HS-27A (cell line): ENCODE data around the gene DPYSL4.

Source experiments
- DNase-seq: peaks from one replicate; pipeline ENCODE4 v3.0.0-alpha.2; 2012; ENCODE audit warnings: low read depth, missing footprints

DPYSL4 gene

DNA sequence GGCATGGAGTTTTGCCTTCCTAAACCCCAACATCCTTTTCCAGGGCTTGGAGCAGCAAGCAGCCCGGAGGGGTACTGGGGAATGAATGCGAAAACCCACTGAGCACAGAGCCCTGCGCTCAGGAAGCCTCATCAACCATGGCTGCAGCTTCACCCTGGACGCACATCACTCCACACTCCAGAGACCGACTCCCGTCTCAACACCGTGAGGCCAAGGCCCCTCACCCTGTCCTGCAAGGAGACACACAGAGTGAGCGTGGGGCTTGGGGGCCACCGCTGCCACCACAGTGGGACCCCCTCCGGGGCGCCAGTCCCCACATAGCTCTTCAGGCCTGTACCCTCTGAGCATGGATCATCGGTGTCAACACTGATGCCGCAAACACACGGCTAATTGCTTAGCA, 41.9 kb downstream of the DPYSL4 start:
- no peak for DNase-seq

DNA sequence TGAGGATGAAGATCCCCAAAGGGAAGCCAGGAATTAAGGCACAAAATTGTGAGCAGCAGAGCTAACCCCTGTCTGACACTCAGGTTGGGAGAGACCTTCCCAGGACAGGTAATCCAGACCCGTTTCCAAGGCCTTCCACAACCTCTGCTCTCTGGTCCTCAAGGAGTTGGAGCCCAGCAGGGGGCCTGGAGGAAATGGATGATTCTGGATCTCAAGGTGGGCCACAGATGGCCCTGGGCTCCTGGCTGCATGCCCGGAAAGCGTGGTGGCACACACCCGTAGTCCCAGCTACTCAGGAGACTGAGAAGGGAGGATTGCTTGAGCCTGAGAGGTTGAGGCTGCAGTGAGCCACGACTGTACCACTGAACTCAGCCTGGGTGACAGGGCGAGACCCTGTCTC, 42.3 kb downstream of the DPYSL4 start:
- no peak for DNase-seq

DNA sequence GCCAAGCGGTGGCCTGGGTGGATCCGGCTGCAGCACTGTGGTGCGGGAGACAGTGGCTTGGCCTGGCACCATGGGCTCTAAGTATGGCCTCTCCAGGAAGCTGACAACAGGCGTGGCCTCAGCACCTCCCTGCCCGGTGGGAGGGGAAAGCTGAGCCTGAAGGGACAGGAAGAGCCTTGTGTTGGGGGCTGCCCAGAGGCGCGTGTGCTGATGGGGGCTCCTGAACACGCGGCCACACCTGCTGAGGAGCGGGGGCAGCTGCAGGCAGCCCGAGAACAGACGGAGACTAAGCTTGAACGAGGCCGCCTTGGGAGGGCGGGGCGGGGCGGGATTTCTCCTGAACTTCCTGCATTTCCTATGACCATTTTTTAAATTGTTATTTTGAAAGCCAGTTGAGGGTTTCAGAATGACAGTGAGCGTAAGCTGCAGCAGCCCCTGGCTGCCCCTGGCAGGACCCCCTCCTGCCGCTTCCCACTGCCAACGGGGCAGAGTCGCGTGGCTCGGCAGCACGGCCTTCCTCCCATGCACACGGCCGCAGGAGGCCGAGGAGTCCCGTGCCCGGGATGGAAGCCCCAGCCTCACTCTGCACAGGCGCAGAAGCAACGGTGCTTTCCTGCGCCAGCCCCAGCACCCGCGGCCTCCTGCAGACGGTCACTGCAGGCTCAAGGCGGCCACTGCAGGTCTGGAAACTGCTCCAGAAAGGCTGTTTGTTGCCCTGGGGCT, 43.2 kb downstream of the DPYSL4 start:
- DNase-seq = no peak

DNA sequence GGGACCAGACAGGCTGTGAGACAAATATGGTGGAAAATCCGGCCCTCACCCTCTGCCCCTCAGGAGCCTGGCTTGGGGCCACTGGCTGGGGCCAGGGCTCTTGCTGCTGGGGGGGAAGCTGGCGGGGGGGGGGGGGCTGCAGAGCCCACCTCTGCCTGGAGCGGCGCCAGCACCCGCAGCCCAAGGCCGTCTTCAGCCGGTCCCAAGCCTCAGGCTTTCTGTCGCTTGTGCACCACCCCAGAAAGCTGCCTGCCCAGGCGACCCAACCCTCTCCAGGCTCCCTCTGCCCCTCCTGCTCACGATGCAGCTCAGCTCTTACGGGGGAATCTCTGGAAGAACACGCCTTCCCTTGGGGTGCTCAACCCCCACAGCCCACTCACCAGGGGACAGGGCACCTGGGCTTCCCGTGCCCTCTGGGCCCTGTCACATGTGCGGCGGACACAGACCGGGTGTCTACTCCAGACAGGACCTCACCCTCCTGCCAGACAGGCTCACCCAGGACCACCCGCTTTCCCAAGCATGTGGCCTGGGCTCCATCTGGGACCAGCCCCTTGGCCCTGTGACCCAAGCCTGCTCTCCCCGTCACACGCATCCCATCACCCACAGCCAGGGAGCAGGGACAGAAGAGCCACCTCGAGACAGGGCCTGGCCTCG, 43.9 kb downstream of the DPYSL4 start:
- DNase-seq = no peak

DNA sequence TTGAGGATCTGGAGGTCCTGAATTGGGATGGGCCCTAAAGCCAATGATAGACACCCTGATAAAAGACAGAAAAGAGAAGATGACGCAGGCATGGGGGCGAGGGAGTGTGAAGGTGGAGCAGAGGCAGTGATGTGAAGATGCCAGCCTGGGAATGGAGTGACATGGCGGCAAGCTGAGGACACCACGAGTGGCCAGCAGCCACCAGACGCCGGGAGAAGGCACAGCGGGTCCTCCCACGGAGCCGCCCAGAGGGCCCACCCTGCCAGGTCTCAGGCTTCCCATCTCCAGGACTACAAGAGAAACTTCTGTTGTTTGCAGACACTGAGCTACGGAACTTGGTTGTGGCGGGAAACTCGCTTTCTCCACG, 44.9 kb downstream of the DPYSL4 start:
- DNase-seq = no peak

DNA sequence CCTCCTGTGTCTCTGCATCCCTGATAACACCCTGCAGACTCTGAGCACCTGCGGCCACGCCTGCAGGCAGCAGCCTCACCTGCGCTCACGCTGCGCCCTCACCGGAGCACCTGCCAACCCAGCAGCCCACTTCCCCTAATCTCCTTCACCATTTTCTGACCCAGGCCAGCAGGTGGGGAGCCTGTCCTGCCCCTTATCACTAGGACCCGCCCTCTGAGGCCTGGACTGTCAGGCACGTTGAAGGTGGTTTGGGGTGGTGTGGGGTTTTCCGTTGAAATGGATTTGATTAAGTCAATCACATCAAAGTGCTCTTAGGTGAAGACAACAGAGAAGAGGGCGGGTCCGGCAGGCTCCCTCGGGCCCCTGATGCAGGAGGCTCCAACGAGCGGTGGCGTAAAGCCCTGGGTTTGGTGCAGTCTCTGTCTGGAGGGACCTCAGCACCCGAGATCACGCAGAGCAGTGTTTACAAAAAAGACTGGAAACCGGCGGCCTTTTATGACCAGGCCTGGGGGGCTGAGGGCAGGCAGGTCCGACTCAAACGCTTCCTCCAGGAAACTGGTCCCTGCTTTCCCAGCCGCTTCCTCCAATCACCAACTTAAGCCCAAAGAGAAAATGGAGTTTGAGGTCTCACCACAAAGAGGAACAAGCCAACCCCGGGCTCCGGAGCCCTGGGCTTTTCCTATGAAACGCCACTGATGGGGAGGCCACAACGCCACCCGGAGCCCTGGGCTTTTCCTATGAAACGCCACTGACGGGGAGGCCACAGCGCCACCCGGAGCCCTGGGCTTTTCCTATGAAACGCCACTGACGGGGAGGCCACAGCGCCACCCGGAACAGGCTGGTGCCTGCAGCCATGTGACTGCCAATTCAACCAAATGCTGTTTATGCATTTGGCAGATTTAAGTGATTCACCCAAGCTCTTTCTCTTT, 45.5 kb downstream of the DPYSL4 start:
- DNase-seq = no peak

DNA sequence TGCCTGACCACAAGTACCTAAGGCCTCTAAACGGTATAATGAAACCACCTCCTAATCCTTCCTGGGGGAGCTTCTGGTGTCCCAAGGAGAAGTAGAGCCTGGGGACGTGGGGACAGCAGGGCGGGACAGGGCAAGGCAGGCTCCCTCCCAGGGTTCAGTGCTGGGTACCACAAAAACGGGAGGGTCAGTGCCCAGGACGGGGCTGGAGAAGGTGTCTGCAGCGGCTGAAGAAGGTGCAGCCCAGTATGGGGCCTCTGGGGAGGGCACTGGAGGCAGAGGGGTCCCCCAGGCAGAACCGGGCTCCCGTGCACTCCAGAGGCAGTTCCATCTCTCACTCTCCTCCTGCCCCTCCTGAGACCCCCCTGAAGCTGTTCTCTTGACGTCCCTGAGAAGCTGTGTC, 46.2 kb downstream of the DPYSL4 start:
- no peak for DNase-seq

DNA sequence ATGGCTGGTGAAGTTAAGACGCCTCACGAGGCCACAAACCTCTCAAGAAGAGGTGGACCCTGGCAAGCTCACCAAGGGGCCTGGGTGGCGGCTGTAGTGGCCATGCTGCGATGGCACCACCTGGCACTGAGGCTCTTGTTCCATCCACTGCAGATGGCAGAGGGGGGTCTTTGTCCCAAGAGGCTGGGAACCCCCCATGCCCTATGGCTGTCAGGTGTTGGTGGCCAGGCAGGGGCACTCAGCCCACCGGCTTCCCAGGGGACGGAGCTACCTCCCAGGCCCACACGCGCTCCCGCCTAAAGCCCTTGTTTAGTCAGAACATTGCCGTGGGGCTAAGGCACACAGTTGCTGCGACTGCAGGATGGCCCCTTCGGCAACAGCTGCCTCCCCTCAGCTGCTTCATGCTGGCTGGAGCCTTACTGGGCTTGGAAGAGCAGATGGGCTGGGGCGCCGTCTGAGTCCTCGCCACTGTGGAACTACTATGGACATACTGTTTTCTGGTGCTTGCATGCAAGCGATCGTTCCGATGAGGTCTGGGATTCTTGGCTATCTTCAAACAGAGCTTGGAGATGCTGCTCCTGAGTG, 46.8 kb downstream of the DPYSL4 start:
- no peak for DNase-seq

DNA sequence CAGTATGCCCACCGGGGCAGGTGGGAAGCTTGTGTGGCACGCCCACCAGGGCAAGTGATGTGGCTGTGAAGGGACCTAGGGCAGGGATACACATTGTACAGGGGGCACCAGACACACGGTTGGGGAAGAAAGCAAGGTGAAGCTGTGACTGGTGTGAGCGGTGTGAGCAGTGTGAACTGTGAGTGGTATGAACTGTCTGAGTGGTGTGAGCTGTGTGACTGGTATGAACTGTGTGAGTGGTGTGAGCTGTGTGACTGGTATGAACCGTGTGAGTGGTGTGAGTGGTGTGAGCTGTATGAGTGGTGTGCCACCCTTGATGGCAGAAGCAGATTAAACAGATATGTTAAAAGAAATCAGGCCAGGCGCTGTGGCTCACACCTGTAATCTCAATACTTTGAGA, 48.1 kb downstream of the DPYSL4 start:
- DNase-seq = no peak

DNA sequence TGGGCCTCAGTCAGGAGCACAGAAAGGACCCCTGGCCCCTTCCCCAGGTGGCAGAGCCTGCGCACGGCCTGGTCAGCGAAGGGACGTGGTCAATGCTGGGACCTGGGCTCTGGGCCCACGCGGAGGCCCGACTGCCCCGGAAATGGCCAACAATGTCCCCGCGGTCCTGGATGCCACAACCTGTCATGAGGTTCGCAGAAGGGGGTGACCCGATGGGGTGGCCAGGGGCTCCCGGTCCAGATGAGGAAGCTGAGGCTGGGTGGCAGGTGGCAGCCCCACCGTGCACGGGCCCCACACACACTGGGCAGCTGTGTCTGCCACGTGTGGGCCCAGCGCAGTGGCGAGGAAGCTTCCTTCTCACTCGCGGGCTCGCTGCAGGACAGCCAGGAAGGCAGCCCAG, 49.4 kb downstream of the DPYSL4 start:
- DNase-seq = no peak

DNA sequence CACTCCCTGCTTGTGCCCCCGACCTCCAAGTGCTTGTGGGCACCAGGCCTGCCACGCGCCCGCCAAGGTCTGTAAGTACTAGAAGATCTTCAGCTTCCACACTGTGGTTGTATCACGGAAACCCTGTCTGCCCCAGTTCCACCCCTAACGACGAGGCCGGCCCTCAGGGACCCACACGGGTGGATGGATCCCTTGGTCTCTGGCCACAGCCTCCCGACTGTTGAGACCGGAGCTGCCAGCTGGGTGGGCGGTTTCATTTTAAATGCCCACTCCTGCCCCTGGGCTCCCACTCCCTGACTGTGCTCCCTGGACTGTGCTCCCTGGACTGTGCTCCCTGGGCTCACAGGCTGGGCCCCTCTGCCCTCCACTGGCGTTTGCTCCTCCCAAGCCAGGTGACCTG, 50.1 kb downstream of the DPYSL4 start:
- DNase-seq = no peak

DNA sequence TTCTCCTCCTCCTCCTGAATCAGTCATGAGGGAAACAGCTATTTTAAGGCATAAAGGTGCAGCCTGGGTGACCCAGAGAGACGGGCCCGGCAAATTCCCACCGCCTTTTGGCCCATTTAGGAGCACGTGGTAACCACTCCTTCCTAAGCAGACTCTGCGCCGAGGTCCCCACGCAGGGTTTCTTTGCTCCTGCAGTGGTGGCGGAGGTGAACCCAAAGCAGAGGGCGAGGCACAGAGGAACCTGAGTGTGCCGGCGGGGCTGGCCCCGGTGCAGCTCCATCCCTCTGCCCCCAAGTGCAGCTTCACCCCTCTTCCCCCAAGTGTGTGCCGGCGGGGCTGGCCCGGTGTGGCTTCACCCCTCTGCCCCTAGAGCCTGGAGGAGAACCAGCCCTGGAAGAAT, 50.6 kb downstream of the DPYSL4 start:
- DNase-seq = no peak

DNA sequence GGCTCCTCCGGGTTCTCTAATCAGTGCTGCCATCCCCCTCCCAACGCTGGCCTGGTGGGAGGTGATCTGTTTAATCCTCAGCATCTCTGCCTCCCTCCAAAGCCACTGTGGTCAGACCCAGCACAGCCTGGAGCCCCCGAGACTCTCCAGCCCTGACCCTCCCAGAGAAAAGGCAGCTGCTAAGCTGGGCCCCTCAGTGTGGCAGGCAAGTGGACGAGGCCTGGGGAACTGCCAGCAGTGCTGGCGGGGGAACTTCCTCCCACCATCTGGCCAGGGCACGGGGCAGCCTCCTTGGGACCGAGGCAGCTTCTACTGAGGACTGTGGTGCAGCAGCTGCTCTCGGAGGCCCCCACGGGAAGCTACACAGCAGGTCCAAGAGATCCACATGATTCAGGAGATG, 51.1 kb downstream of the DPYSL4 start:
- no peak for DNase-seq

DNA sequence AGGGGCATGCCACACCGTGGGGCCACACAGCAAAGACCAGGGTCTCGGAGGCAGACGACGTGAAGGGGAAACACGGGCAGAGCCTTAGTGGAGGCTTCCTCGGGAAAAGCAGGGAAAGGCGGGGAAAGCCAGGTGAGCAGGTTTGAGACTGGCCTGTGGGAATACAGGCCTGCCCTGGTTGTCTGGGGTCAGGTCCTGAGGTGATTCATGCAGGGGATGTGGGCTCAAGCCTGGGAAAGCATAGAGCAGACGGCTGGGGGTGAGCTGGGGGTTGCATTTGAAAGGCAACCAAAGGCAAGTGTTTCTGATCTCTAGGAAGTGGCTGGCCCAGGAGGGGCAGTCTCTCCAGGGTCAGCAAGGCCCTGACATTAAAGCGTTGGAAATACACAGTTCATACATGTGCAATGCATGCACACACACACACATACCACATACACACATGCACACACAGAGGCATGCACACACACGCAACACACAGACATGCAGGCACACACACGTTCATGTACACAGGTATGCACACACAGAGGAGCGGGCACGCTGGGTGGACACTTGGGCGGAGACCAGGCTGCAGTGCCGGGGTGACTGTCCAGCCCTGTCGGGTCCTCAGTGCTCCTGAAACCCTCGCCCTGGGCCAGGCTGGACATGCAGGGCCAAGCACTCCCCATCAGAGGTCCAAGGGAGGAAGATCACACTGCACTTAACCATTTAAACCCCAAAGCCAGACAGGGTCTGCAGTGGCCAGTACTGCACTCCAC, 51.8 kb downstream of the DPYSL4 start:
- DNase-seq = no peak

DNA sequence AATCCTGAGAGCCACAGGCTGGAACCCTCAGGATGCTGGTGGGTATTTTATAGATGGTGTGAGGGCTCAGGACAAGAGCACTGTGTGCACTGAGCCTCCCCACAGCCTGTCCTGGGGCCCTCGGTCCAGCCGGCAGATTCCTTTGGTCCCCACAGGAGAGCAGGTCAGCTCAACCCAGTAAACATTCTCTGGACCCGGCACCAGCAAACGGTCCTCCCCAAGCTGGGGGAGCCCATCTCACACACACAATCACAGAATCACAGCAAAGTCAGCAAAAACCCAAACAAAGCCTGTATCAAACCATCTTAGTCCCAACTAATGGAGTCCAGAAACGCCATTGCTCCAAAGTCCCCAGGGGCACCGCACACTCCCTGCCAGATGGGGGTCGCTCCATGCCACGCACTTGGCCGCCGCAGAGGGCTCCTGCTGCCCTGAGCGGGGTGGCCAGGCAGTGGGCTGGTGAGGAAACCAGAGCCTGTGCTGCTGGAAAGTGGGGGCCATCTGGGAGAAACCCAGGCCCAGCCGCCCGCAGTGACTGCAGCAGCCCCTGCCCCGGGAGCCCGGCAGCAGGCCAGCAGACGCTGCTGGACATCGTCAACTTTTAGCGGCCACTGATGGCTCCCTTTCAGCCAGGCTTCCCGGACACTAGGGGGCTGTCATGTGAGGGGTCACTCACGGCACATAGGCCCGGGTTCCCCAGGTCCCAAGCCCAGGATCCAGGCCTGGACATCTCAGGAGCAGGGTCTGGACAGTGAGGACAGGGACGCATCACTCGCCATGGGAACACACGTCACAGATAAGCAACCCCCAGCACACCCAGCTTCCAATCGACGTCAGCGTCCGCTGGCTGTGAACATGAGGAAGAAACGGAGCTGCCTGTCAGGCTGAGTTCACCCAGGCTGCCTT, 52.6 kb downstream of the DPYSL4 start:
- DNase-seq = no peak

DNA sequence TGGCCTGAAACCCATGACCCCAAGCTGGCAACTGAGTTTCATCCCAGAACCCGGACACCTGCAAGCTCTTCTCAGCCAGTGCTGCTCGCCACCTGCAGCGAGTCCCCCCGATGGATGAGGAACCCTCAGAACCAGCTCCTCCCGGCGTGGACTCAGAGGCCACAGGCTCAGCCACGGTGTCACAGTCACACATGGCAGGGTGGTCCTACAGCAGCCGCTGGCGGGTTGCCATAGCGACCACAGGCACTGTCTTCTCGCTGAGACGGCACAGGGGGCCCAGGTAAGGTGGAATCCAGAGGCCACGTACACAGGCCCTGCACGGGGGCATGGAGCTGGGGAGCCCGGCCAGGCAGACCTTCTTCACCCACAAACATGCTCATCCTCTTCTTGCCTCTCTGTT, 53.4 kb downstream of the DPYSL4 start:
- no peak for DNase-seq

DNA sequence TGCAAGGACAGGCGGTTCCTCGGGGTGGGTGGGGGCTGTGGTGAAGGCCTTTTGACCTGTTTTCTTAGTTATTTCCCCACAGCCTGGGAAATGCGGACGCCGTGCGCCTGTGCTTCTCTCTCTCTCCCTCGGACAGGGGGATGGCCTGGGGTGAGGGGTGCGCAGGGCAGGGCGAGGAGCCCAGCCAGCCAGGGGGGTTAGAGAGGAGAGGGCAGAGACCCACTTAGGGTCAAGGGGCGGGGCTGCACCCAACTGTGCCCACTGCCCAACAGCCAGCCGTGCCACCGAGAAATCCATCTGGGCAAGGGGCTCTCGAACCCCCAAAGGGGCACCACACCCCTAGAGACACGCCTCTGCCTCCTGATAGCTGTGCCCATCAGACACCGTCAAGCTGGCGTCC, 53.8 kb downstream of the DPYSL4 start:
- DNase-seq = no peak

DNA sequence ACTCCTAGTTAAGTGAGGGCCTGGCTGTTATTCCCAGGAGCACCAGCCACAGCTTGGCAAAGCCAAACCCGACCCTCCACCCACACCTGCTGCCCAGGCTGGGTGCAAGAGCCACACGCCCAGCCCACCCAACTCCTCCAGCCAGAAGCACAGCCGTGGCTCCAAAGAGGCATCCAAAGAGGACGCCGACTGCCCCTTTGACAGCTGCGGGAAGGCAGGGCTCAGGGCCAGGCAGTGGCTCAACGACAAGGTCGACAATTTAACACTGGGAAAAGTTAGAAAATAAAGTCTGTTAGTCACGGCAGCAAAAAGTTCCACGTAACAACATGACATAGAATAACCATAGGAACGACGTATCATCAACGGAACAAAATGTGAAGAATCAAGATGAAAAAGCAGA, 54.3 kb downstream of the DPYSL4 start:
- DNase-seq = no peak

DNA sequence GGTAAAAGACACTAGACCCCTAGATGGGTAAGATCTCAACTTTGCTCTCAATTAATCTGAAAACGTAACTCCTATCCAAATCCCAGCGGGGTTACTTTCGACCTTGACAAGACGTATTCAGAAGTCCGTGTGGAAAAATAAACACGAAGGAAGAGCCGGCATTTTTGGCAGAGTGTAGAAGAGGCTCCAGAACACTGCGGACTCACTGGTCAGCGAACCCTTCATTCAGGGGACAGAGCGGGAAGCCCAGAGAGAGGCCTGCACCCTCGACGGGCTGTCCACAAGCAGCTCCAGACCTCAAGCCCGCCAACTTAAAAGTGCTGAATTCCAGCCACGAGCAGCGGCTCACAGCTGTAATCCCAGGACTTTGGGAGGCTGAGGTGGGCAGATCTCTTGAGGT, 54.7 kb downstream of the DPYSL4 start:
- DNase-seq = no peak

DNA sequence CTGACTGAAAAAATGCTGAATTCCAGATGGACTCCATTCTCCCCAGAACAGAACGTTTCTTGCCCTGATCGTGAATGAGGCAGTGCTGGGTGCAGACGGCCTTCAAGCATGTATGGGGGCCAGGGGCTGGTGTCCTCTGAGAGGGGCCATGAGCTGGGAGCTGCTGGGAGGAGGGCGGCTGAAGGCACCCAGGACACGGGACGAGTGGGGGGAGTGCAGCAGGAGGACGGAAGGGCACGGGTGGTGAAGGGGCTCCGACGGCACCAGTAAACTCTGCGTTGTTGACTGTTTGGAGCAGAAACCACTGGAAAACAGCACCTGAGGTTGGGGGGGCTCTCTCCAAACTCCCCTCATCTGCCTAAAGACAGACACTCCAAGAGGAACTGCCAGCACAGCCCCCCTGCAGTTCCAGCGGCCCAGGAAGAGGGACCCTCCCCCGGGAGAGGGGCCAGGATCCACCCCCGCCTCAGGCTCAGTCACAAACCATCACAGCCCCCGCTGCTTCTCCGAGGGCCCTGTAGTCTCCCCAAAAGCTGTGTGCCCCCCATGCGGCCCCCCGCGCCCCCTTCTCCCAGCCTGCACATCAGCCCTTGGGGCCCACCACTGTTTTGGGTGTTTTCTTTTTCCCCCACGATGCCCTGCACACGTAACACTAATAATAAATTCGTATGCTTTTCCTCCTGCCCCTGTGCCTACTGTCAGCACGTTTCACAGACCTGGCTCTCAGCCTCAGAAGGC, 55.5 kb downstream of the DPYSL4 start:
- no peak for DNase-seq
